Activated CD4-positive, alpha-beta memory T cell treated with anti-CD3 and anti-CD28 coated beads for 36 hours (primary cell): ENCODE measurements around the gene SLC39A11. TPM values are rescaled to one million over a fixed set of nuclear protein-coding genes. Genes with fewer than 3 reads are reported as not detected.
"Not testable (repeated sequence)": the region's sequence is repeated elsewhere in the genome, so short reads cannot be mapped to it uniquely, and the experiment has no call there.

Experiments
- CTCF ChIA-PET: fragments of 350-600 bp; sonication (Branson Sonifier 250); formaldehyde crosslinking; loops from one replicate; lab custom pipeline; 2021; ENCODE audit warnings: antibody characterized with exemption, inconsistent platforms; lab: Charles Lee
- POLR2A ChIA-PET: fragments of 350-600 bp; sonication (Branson Sonifier 250); formaldehyde crosslinking; loops from one replicate; lab custom pipeline; 2021; ENCODE audit warnings: antibody characterized with exemption; lab: Charles Lee
- DNase-seq: peaks from one replicate; pipeline ENCODE4 v3.0.0-alpha.2; 2020
- H3K27ac Mint-ChIP-seq: one replicate; pipeline ENCODE4 v1.8.0; 2021; ENCODE audit warnings: mixed read lengths
- H3K27me3 Mint-ChIP-seq: one replicate; pipeline ENCODE4 v1.8.0; 2021; ENCODE audit warnings: mixed read lengths
- H3K36me3 Mint-ChIP-seq: one replicate; pipeline ENCODE4 v1.8.0; 2021; ENCODE audit warnings: mixed read lengths
- H3K4me1 Mint-ChIP-seq: one replicate; pipeline ENCODE4 v1.8.0; 2021; ENCODE audit warnings: low read depth, mixed read lengths
- H3K4me3 Mint-ChIP-seq: one replicate; pipeline ENCODE4 v1.8.0; 2021; ENCODE audit warnings: mild to moderate bottlenecking, mixed read lengths
- H3K9me3 Mint-ChIP-seq: one replicate; pipeline ENCODE4 v1.8.0; 2021; ENCODE audit warnings: mixed read lengths
- intact Hi-C: fragments of 100-400 bp; cut with micrococcal nuclease; formaldehyde crosslinking; loops from one replicate; pipeline ENCODE4 v1.15.1; 2023
- total RNA-seq, 2 experiments: library from RNA; stranded (reverse); gene quantifications; one replicate each; pipeline ENCODE4 v1.2.3, GENCODE V29; 2021

SLC39A11 gene
- total RNA-seq, 2 experiments from 2014 or later: 14.9 to 15.2 TPM

GRCh38 chr17:73011016-73011486 is 81.4 kb downstream of the SLC39A11 start:
- Mint-ChIP-seq H3K4me1 (peaks cover 9% of the 10 kb centered on the region), H3K9me3 (no peaks in the 10 kb centered on the region), H3K27ac (no peak overlapping the region), H3K4me3 (no peak overlapping the region), H3K36me3 (no peaks in the 10 kb centered on the region), H3K27me3 (no peaks in the 10 kb centered on the region)
- ChIA-PET POLR2A (no interaction called here), CTCF (interaction anchor here (1.0 kb wide), 1 partner anchor 284 kb away, joined by 3 read pairs; no protein-coding TSS in a partner anchor)
- DNase-seq: peak; percentile 10
- intact Hi-C loops: no loop called here

DNA sequence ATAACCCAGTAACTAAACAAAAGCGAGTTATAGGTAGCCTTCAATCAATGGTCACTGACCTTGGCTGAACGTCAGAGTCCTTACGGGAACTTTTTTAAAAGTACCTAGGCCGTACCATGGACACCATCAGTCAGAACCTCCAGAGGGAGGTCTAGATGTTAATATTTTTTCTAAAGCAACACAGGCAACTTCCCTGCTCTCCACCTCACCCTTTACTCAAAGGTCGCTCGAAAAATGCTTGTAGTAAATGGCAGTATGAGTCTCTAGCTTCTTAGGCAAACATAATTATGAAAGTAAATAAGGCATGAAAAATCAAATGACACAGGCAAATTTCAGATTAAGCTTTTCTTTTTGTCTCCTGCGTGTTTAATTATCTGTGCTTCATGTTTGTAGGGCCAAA is 82.1 kb downstream of the SLC39A11 start:
- no peaks in the 10 kb centered on the region for H3K9me3 Mint-ChIP-seq
- no peak overlapping the region for H3K4me3 Mint-ChIP-seq
- no peak for DNase-seq
- ChIA-PET CTCF (interaction anchor here (1.0 kb wide), 1 partner anchor 283 kb away, joined by 3 read pairs; no protein-coding TSS in a partner anchor), POLR2A (no interaction called here)
- peaks cover 1% of the 10 kb centered on the region for H3K36me3 Mint-ChIP-seq
- intact Hi-C loops: no loop called here
- no peaks in the 10 kb centered on the region for H3K27me3 Mint-ChIP-seq
- H3K27ac Mint-ChIP-seq: no peak overlapping the region
- peaks cover 9% of the 10 kb centered on the region for H3K4me1 Mint-ChIP-seq

- ChIA-PET POLR2A (no interaction called here), CTCF (no interaction called here)
- Mint-ChIP-seq H3K9me3 (no peaks in the 10 kb centered on the region), H3K27ac (no peak overlapping the region), H3K27me3 (no peaks in the 10 kb centered on the region), H3K36me3 (peaks cover 6% of the 10 kb centered on the region), H3K4me3 (no peak overlapping the region), H3K4me1 (peaks cover 9% of the 10 kb centered on the region)
- intact Hi-C loops: no loop called here
- DNase-seq: no peak
Observed at GRCh38 chr17:73007407-73007806, 85.1 kb downstream of the SLC39A11 start.

DNA sequence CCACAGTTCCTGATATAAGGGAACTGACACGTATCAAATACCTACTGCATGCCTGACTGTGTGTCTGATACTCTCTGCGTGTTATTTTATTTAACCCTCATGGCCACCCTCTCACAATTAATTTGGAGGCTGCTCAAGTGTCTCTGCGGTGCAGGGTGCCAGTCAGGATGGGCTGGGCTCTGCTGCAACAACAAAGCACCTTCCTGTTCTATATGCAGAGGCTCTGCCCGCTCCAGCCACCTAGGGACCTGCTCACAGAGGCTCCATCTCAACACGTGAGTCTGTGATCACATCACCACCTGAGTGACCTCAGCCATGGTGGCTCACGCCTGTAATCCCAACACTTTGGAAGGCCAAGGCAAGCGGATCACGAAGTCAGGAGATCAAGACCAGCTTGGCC is 87.1 kb downstream of the SLC39A11 start:
- no peak overlapping the region for H3K27ac Mint-ChIP-seq
- CTCF ChIA-PET: no interaction called here

DNA sequence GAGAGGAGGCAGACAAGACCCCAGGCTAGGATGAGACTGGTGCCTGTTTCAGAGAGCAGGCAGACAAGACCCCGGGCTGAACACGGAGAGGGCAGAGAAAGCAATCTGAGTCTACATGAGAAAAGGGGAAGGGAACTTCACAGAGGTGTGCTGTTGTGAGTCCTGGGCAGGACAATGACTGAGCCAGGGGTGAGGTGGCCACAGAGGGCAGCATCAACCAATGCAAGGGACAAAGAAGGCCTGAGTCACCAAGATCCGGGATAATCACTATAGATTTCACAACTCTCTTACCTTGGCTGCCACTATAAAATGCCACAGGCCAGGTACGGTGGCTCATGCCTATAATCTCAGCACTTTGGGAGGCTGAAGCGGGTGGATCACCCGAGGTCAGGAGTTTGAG is 89.0 kb downstream of the SLC39A11 start:
- intact Hi-C loops: no loop called here
- H3K4me3 Mint-ChIP-seq: no peak overlapping the region
- POLR2A ChIA-PET: no interaction called here
- DNase-seq: no peak
- H3K36me3 Mint-ChIP-seq: peaks cover 6% of the 10 kb centered on the region
- no peaks in the 10 kb centered on the region for H3K9me3 Mint-ChIP-seq
- no peak overlapping the region for H3K27ac Mint-ChIP-seq
- CTCF ChIA-PET: no interaction called here
- no peaks in the 10 kb centered on the region for H3K27me3 Mint-ChIP-seq
- H3K4me1 Mint-ChIP-seq: no peaks in the 10 kb centered on the region

More for the DNA sequence above, 87.1 kb downstream of the SLC39A11 start:
- DNase-seq: no peak
- Mint-ChIP-seq H3K9me3 (no peaks in the 10 kb centered on the region), H3K36me3 (peaks cover 6% of the 10 kb centered on the region), H3K27me3 (no peaks in the 10 kb centered on the region), H3K4me3 (no peak overlapping the region), H3K4me1 (no peaks in the 10 kb centered on the region)
- intact Hi-C loops: no loop called here
- POLR2A ChIA-PET: no interaction called here

GRCh38 chr17:73000832-73001231 is 91.7 kb downstream of the SLC39A11 start:
- H3K27me3 Mint-ChIP-seq: no peaks in the 10 kb centered on the region
- CTCF ChIA-PET: interaction anchor here (0.6 to 1.6 kb wide), 4 partner anchors 13 to 156 kb away, joined by 3 to 7 read pairs (median 4); no protein-coding TSS in a partner anchor
- no peaks in the 10 kb centered on the region for H3K9me3 Mint-ChIP-seq
- H3K27ac Mint-ChIP-seq: no peak overlapping the region
- POLR2A ChIA-PET: no interaction called here
- no peak overlapping the region for H3K4me3 Mint-ChIP-seq
- peaks cover 12% of the 10 kb centered on the region for H3K36me3 Mint-ChIP-seq
- no peak for DNase-seq
- intact Hi-C loops: no loop called here
- H3K4me1 Mint-ChIP-seq: no peaks in the 10 kb centered on the region

DNA sequence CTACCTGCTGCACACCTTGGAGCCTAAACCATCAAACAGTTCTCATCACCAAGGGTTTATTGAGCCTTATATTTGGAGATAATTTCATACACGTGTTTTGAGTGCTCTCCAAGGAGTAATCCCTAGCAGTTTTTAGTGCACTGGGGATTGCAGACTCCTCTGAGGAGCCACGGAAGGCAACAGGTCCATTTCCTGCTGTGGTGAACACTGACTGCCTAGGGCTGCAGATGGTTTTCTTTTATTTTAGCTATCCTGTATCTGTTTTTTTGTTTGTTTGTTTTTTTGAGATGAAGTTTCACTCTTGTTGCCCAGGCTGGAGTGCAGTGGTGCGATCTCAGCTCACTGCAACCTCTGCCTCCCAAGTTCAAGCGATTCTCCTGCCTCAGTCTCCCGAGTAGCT is 93.0 kb downstream of the SLC39A11 start:
- H3K27ac Mint-ChIP-seq, DNase-seq, intact Hi-C loops, POLR2A ChIA-PET, H3K9me3 Mint-ChIP-seq, H3K27me3 Mint-ChIP-seq, H3K4me3 Mint-ChIP-seq, H3K4me1 Mint-ChIP-seq: not testable (repeated sequence)
- CTCF ChIA-PET: interaction anchor here (1.5 to 1.6 kb wide), 2 partner anchors 13 to 15 kb away, joined by 4 to 7 read pairs; no protein-coding TSS in a partner anchor
- peaks cover 11% of the 10 kb centered on the region for H3K36me3 Mint-ChIP-seq

GRCh38 chr17:72998343-72998742 is 94.1 kb downstream of the SLC39A11 start:
- Mint-ChIP-seq H3K4me1 (peaks cover 6% of the 10 kb centered on the region), H3K27me3 (no peaks in the 10 kb centered on the region), H3K9me3 (no peaks in the 10 kb centered on the region), H3K27ac (no peak overlapping the region), H3K36me3 (peaks cover 10% of the 10 kb centered on the region), H3K4me3 (no peak overlapping the region)
- intact Hi-C loops: no loop called here
- no peak for DNase-seq
- ChIA-PET POLR2A (no interaction called here), CTCF (no interaction called here)

GRCh38 chr17:72997559-72997958 is 94.9 kb downstream of the SLC39A11 start:
- Mint-ChIP-seq H3K4me1 (peaks cover 13% of the 10 kb centered on the region), H3K27me3 (no peaks in the 10 kb centered on the region), H3K27ac (no peak overlapping the region), H3K36me3 (peaks cover 8% of the 10 kb centered on the region), H3K4me3 (no peak overlapping the region), H3K9me3 (no peaks in the 10 kb centered on the region)
- ChIA-PET CTCF (interaction anchor here (1.2 kb wide), 1 partner anchor 11 kb away, joined by 5 read pairs; no protein-coding TSS in a partner anchor), POLR2A (no interaction called here)
- no peak for DNase-seq
- intact Hi-C loops: no loop called here

DNA sequence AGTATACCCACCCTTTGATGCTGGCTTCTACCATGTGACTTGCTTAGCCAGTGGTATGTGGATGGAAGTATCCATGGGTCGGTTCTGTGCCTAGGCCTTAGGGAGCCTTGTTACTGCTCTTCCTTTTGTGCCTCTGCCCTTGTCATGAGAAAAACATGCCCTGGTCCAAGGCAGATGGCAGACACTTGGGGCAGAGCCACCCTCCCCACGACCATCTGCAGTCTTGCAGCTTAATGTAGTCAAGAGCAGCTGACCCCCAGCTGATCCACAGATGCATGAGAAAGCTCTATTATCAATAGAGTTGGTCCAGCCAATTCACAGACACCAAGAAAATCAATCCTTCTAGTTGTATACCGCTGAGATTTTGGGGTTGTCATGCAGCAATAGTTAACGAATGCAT is 95.7 kb downstream of the SLC39A11 start:
- intact Hi-C loops: no loop called here
- Mint-ChIP-seq H3K27me3 (no peaks in the 10 kb centered on the region), H3K4me1 (peaks cover 17% of the 10 kb centered on the region), H3K36me3 (peaks cover 8% of the 10 kb centered on the region), H3K9me3 (no peaks in the 10 kb centered on the region), H3K4me3 (no peak overlapping the region), H3K27ac (no peak overlapping the region)
- DNase-seq: no peak
- ChIA-PET CTCF (interaction anchor here (1.2 kb wide), 1 partner anchor 11 kb away, joined by 5 read pairs; no protein-coding TSS in a partner anchor), POLR2A (no interaction called here)

DNA sequence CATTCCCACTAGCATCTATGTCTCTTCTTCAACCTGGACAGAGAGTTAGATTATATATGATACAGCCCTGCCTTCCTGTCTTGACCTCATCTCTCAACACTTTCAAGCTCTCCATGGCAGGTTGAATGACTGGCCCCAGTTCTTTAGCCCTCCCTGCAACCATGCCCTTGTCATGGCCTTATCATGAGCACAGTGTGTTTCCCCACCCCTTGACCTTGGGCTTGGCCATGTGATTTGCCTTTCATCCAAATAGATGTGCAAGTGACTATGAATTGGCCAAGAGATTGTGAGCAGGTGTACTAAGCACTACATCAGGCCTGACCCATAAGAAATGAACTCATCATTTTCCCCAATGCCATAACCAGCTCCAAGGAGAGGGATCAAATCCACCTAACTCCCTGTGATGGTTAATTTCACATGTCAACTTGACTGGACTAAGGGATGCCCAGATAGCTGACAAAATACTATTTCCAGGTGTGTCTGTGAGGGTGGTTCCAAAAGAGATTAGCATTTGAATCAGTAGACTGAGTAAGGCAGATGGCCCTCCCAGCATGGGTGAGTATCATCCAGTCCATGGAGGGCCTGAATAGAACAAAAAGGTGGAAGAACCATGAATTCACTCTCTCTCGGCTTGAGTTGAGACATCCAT is 97.4 kb downstream of the SLC39A11 start:
- no peaks in the 10 kb centered on the region for H3K27me3 Mint-ChIP-seq
- H3K27ac Mint-ChIP-seq: no peak overlapping the region
- H3K36me3 Mint-ChIP-seq: peaks cover 8% of the 10 kb centered on the region
- intact Hi-C loops: no loop called here
- no peak overlapping the region for H3K4me3 Mint-ChIP-seq
- no peak for DNase-seq
- POLR2A ChIA-PET: no interaction called here
- CTCF ChIA-PET: interaction anchor here (0.6 to 2.4 kb wide), 2 partner anchors 9 to 268 kb away, joined by 5 to 13 read pairs; no protein-coding TSS in a partner anchor
- H3K4me1 Mint-ChIP-seq: peaks cover 17% of the 10 kb centered on the region
- H3K9me3 Mint-ChIP-seq: no peaks in the 10 kb centered on the region

- CTCF ChIA-PET: interaction anchor here (0.9 kb wide), 1 partner anchor 163 kb away, joined by 3 read pairs; no protein-coding TSS in a partner anchor
- Mint-ChIP-seq H3K27ac (peak overlapping the region; percentile 18), H3K4me1 (peaks cover 17% of the 10 kb centered on the region)
- H3K27me3 Mint-ChIP-seq, H3K4me3 Mint-ChIP-seq, H3K9me3 Mint-ChIP-seq, POLR2A ChIA-PET, intact Hi-C loops, H3K36me3 Mint-ChIP-seq: not testable (repeated sequence)
- peak; percentile 44 for DNase-seq
Observed at GRCh38 chr17:72992783-72993467, 99.6 kb downstream of the SLC39A11 start.
